Hematopoietic multipotent progenitor cell treated with erythropoietin and hydrocortisone succinate and interleukin-3 and kit ligand, for 8 days (in vitro differentiated cells): ENCODE results near the gene LYPLA2.
"Not testable (repeated sequence)": the region's sequence is repeated elsewhere in the genome, so short reads cannot be mapped to it uniquely, and the experiment has no call there.

Experiments used
- DNase-seq: peaks from one replicate; pipeline ENCODE4 v3.0.0-alpha.2; 2015

Gene LYPLA2

GRCh38 chr1:23801338-23801748 is 10.4 kb downstream of the LYPLA2 start:
- no peak for DNase-seq

- DNase-seq: no peak
Measured at GRCh38 chr1:23801876-23802275, 10.9 kb downstream of the LYPLA2 start.

- DNase-seq: not testable (repeated sequence)
Measured at GRCh38 chr1:23802809-23803342, 11.9 kb downstream of the LYPLA2 start.

- DNase-seq: no peak
Measured at GRCh38 chr1:23803674-23804073, 12.7 kb downstream of the LYPLA2 start.

- DNase-seq: no peak
Measured at GRCh38 chr1:23804183-23804835, 13.4 kb downstream of the LYPLA2 start.

- DNase-seq: no peak
Measured at GRCh38 chr1:23805025-23805424, 14.1 kb downstream of the LYPLA2 start.

GRCh38 chr1:23806280-23806679 is 15.3 kb downstream of the LYPLA2 start:
- DNase-seq: no peak

GRCh38 chr1:23807453-23807852 is 16.5 kb downstream of the LYPLA2 start:
- DNase-seq: no peak

- DNase-seq: peak; percentile 89
Measured at GRCh38 chr1:23809751-23810171, 18.8 kb downstream of the LYPLA2 start.

- DNase-seq: peak; percentile 80
Measured at GRCh38 chr1:23810818-23811540, 20.0 kb downstream of the LYPLA2 start.

- no peak for DNase-seq
Measured at GRCh38 chr1:23814016-23814415, 23.1 kb downstream of the LYPLA2 start.

- DNase-seq: no peak
Measured at GRCh38 chr1:23816361-23816760, 25.4 kb downstream of the LYPLA2 start.

- no peak for DNase-seq
Measured at GRCh38 chr1:23816906-23817305, 26.0 kb downstream of the LYPLA2 start.

GRCh38 chr1:23817633-23818032 is 26.7 kb downstream of the LYPLA2 start:
- no peak for DNase-seq

GRCh38 chr1:23823767-23824166 is 32.8 kb downstream of the LYPLA2 start:
- DNase-seq: no peak

GRCh38 chr1:23824711-23825075 is 33.7 kb downstream of the LYPLA2 start:
- DNase-seq: no peak

GRCh38 chr1:23825076-23825761 is 34.3 kb downstream of the LYPLA2 start, which contains the start of gene HMGCL:
Gene HMGCL (minus strand): TSS chr1:23825429. CDS start chr1:23825415, 14 bp downstream.
- DNase-seq: peak; percentile 91

GRCh38 chr1:23825762-23826522 is 35.0 kb downstream of the LYPLA2 start:
- no peak for DNase-seq

- not testable (repeated sequence) for DNase-seq
Measured at GRCh38 chr1:23826590-23826989, 35.6 kb downstream of the LYPLA2 start.

- no peak for DNase-seq
Measured at GRCh38 chr1:23827717-23828116, 36.8 kb downstream of the LYPLA2 start.

GRCh38 chr1:23834156-23834555 is 43.2 kb downstream of the LYPLA2 start:
- DNase-seq: not testable (repeated sequence)

GRCh38 chr1:23836037-23836436 is 45.1 kb downstream of the LYPLA2 start:
- DNase-seq: no peak

GRCh38 chr1:23837908-23838307 is 47.0 kb downstream of the LYPLA2 start:
- no peak for DNase-seq
